Caco-2 (cell line): ENCODE measurements around the gene HBP1. TPM values are rescaled to one million over a fixed set of nuclear protein-coding genes. Genes with fewer than 3 reads are reported as not detected.

Experiments used
- BruUV-seq: library from RNA; stranded (reverse); fragments of 400-500 nt; replicated peaks from 2 replicates; lab custom pipeline; 2021; lab: Mats Ljungman, UMichigan
- CTCF ChIA-PET: fragments of 300-600 bp; sonication (Branson Sonifier 250); formaldehyde crosslinking; loops from one replicate; lab custom pipeline; 2022; ENCODE audit warnings: antibody characterized with exemption; lab: Charles Lee
- POLR2A ChIA-PET: fragments of 300-600 bp; sonication (Branson Sonifier 250); formaldehyde crosslinking; loops from one replicate; lab custom pipeline; 2022; ENCODE audit warnings: antibody characterized with exemption; lab: Charles Lee
- DNase-seq, 2 experiments: peaks; one replicate each; pipeline versions ENCODE4 v3.0.0 to v3.0.0-alpha.2; 2020 to 2022
- H3K27me3 ChIP-seq: replicated peaks from 2 replicates; pipeline ENCODE4 v1.6.0; 2011; ENCODE audit warnings: low read length; ENCODE audit not compliant: control insufficient read depth, insufficient read depth
- H3K36me3 ChIP-seq: 2 replicates; pipeline ENCODE4 v1.5.1; 2011; ENCODE audit warnings: low read length; ENCODE audit not compliant: control insufficient read depth, insufficient read depth
- H3K4me1 ChIP-seq: fragments of 250-450 bp; sonication (Bioruptor Pico); 2 replicates; pipeline ENCODE4 v1.5.1; 2020; ENCODE audit warnings: mild to moderate bottlenecking
- H3K4me3 ChIP-seq: 2 replicates; pipeline ENCODE4 v1.5.1; 2011; ENCODE audit warnings: low read depth, mild to moderate bottlenecking, control low read depth, low read length
- H3K9me3 ChIP-seq: fragments of 250-450 bp; sonication (Bioruptor Pico); 2 replicates; pipeline ENCODE4 v1.5.1; 2020; ENCODE audit warnings: mild to moderate bottlenecking, moderate library complexity
- H3K27ac Mint-ChIP-seq: one replicate; pipeline ENCODE4 v1.8.0; 2022; ENCODE audit warnings: mixed read lengths; ENCODE audit not compliant: unreplicated experiment
- H3K27me3 Mint-ChIP-seq: one replicate; pipeline ENCODE4 v1.8.0; 2022; ENCODE audit warnings: mixed read lengths; ENCODE audit not compliant: insufficient read depth, unreplicated experiment
- H3K36me3 Mint-ChIP-seq: one replicate; pipeline ENCODE4 v1.8.0; 2022; ENCODE audit warnings: mild to moderate bottlenecking, mixed read lengths; ENCODE audit not compliant: insufficient read depth, unreplicated experiment
- H3K4me1 Mint-ChIP-seq: one replicate; pipeline ENCODE4 v1.8.0; 2022; ENCODE audit warnings: low read depth, mixed read lengths; ENCODE audit not compliant: unreplicated experiment
- H3K4me3 Mint-ChIP-seq: one replicate; pipeline ENCODE4 v1.8.0; 2022; ENCODE audit warnings: mild to moderate bottlenecking, moderate library complexity, mixed read lengths; ENCODE audit not compliant: unreplicated experiment
- H3K9me3 Mint-ChIP-seq: one replicate; pipeline ENCODE4 v1.8.0; 2022; ENCODE audit warnings: mixed read lengths; ENCODE audit not compliant: unreplicated experiment
- CTCF ChIP-seq, 2 experiments: fragments of 200-600 bp in 1 of 2; IDR thresholded peaks; 1 replicate in 1 of 2; 2 replicates in 1 of 2; pipeline versions ENCODE4 v1.5.1 to v1.8.0; 2011 to 2022; ENCODE audit warnings: antibody characterized with exemption in 1 of 2, control low read depth in 1 of 2, inconsistent platforms in 1 of 2, low read depth in 1 of 2, low read length in 1 of 2, mild to moderate bottlenecking in 1 of 2, moderate library complexity in 1 of 2; ENCODE audit not compliant: insufficient read depth in 1 of 2, severe bottlenecking in 1 of 2, unreplicated experiment in 1 of 2
- intact Hi-C: fragments of 100-400 bp; cut with micrococcal nuclease; formaldehyde crosslinking; loops from one replicate; pipeline ENCODE4 v1.10.0; 2022; ENCODE audit not compliant: unreplicated experiment
- total RNA-seq: library from RNA; stranded (reverse); gene quantifications from 2 replicates; pipeline ENCODE4 v1.2.3, GENCODE V29; 2022

The HBP1 gene
- total RNA-seq, 1 experiment from 2014 or later, result 24.2 TPM

DNA sequence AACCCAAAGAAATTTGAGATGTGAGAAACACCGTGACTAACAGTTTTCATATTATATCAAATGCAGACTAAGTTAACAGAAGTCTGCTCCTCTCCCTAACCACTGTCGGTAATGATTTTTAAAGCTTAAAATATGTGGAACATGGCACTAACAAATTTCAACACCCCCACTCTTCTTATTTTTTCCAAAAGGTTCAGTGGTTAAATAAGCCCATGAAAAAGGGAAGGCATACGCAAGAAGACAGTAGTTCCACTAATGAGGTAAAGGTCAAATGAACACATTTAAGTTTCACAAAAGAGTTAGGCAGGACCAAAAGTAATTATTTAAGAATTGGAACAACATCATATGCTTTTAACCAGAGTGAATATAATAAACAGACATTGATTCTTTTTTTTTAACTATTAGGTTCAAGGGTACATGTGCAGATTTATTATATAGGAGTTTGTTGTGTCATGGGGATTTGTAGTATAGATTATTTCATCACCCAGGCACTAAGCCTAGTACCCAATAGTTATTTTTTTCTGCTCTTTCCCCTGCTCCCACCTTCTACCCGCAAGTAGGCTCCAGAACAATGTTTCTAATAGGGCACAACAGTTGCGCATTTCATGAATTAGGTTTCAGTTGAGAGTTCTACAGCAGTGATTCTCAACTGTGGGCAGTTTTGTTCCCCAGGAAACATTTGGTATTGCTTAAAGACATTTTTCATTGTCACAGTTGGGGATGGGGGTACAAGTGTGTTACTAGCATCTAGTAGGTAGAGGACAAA, 79.9 kb downstream of the HBP1 start:
- no peaks in the 10 kb centered on the region for H3K9me3 ChIP-seq
- peaks cover 8% of the 10 kb centered on the region for H3K36me3 Mint-ChIP-seq
- no peak for TF ChIP-seq CTCF (IDR thresholded peaks at IDR 0.05; ENCODE audit: insufficient read depth in 1 of 2, low read depth in 1 of 2, low read length in 1 of 2, severe bottlenecking in 1 of 2, unreplicated experiment in 1 of 2)
- no peaks in the 10 kb centered on the region for H3K27me3 ChIP-seq
- peaks cover 17% of the 10 kb centered on the region for H3K9me3 Mint-ChIP-seq
- H3K4me3 Mint-ChIP-seq, result no peak overlapping the region
- POLR2A ChIA-PET, result no interaction called here
- CTCF ChIA-PET, result interaction anchor here (0.6 kb wide), 1 partner anchor 80 kb away, joined by 5 read pairs; the partner anchor contains the start of gene HBP1
- H3K27me3 Mint-ChIP-seq, result no peaks in the 10 kb centered on the region
- H3K27ac Mint-ChIP-seq, result no peak overlapping the region
- H3K4me3 ChIP-seq, result no peak overlapping the region
- DNase-seq, result no peak
- H3K4me1 ChIP-seq, result no peaks in the 10 kb centered on the region
- H3K36me3 ChIP-seq, result no peaks in the 10 kb centered on the region
- intact Hi-C loops, result no loop called here
- H3K4me1 Mint-ChIP-seq, result no peaks in the 10 kb centered on the region
- no TSS peak for BruUV-seq

DNA sequence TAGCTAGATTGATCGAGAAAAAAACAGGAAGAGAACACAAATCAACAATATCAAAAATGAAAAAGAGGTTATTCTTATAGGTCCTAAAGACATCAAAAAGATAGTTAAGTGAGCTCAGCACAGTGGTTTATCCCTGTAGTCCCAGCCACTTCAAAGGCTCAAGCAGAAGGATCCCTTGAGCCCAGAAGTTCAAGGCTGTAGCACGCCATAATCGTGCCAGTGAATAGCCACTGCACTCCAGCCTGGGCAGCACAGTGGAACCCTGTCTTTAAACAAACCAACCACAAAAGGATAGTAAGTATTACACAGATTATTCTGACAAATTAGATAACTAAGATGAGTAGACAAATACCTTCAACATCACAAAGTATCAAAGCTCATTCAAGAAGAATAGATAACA, 83.2 kb downstream of the HBP1 start:
- Mint-ChIP-seq H3K36me3 (peaks cover 7% of the 10 kb centered on the region), H3K27ac (no peak overlapping the region), H3K4me3 (no peak overlapping the region), H3K4me1 (no peaks in the 10 kb centered on the region), H3K9me3 (no peaks in the 10 kb centered on the region), H3K27me3 (no peaks in the 10 kb centered on the region)
- Histone ChIP-seq H3K4me3 (no peak overlapping the region), H3K4me1 (no peaks in the 10 kb centered on the region; the same call in 1 of the 2 replicates), H3K27me3 (no peaks in the 10 kb centered on the region), H3K9me3 (no peaks in the 10 kb centered on the region), H3K36me3 (no peaks in the 10 kb centered on the region)
- POLR2A ChIA-PET, result no interaction called here
- intact Hi-C loops, result no loop called here
- no peak for TF ChIP-seq CTCF (IDR thresholded peaks at IDR 0.05; ENCODE audit: insufficient read depth in 1 of 2, low read depth in 1 of 2, low read length in 1 of 2, severe bottlenecking in 1 of 2, unreplicated experiment in 1 of 2)
- DNase-seq, result no peak
- CTCF ChIA-PET, result no interaction called here
- BruUV-seq, result no TSS peak

Other genes with a start within 250 kb of the HBP1 start
- 0.07 and 0.12 TPM in 2 replicates for gene PRKAR2B, start 124.3 kb upstream of the HBP1 start, total RNA-seq